WTC11 (cell line): ENCODE measurements around the gene TPGS1. TPM values are rescaled to one million over a fixed set of nuclear protein-coding genes. Genes with fewer than 3 reads are reported as not detected.

Source experiments
- ATAC-seq: fragments of 200-7000 bp; cut with Tn5 transposase; 2 replicates; pipeline ENCODE4 v1.10.0; 2021; ENCODE audit warnings: mild to moderate bottlenecking, moderate library complexity
- CTCF ChIA-PET: fragments of 300-600 bp; sonication (Branson Sonifier 250); formaldehyde crosslinking; loops from one replicate; lab custom pipeline; 2021; ENCODE audit warnings: antibody characterized with exemption; lab: Charles Lee
- POLR2A ChIA-PET: fragments of 350-600 bp; sonication (Branson Sonifier 250); formaldehyde crosslinking; loops from one replicate; lab custom pipeline; 2021; ENCODE audit warnings: antibody characterized with exemption; lab: Charles Lee
- DNase-seq: peaks from one replicate; pipeline ENCODE4 v3.0.0; 2021; ENCODE audit warnings: low spot score
- H3K27ac Mint-ChIP-seq: 2 replicates; pipeline ENCODE4 v1.8.0; 2021; ENCODE audit warnings: mixed read lengths
- H3K27me3 Mint-ChIP-seq: 2 replicates; pipeline ENCODE4 v1.8.0; 2021; ENCODE audit warnings: low read depth, mild to moderate bottlenecking, moderate library complexity, mixed read lengths
- H3K36me3 Mint-ChIP-seq: 2 replicates; pipeline ENCODE4 v1.8.0; 2021; ENCODE audit warnings: mixed read lengths
- H3K4me1 Mint-ChIP-seq: 2 replicates; pipeline ENCODE4 v1.8.0; 2022; ENCODE audit warnings: mixed read lengths
- H3K4me3 Mint-ChIP-seq: 2 replicates; pipeline ENCODE4 v1.8.0; 2021; ENCODE audit warnings: mild to moderate bottlenecking, moderate library complexity, mixed read lengths
- H3K9me3 Mint-ChIP-seq: 2 replicates; pipeline ENCODE4 v1.8.0; 2021; ENCODE audit warnings: mixed read lengths
- ATF2 ChIP-seq: sonication (generic); formaldehyde crosslinking; IDR thresholded peaks from 2 replicates; pipeline ENCODE4 v1.8.1; 2022; ENCODE audit warnings: low read depth, missing genetic modification reagents, borderline replicate concordance
- FOXJ3 ChIP-seq: sonication (generic); formaldehyde crosslinking; IDR thresholded peaks from 2 replicates; pipeline ENCODE4 v1.9.0; 2021; ENCODE audit warnings: missing genetic modification reagents, mild to moderate bottlenecking, borderline replicate concordance
- FOXP1 ChIP-seq: sonication (generic); formaldehyde crosslinking; IDR thresholded peaks from 2 replicates; pipeline ENCODE4 v1.8.0; 2022; ENCODE audit warnings: missing genetic modification reagents, mild to moderate bottlenecking, moderate library complexity, borderline replicate concordance
- GRHL2 ChIP-seq: fragments of 250-450 bp; sonication (Bioruptor Pico); IDR thresholded peaks from 2 replicates; pipeline ENCODE4 v1.8.0; 2022; ENCODE audit warnings: mild to moderate bottlenecking, moderate library complexity; ENCODE audit not compliant: insufficient replicate concordance, severe bottlenecking
- HMGA2 ChIP-seq: fragments of 250-450 bp; sonication (Bioruptor Pico); IDR thresholded peaks from 2 replicates; pipeline ENCODE4 v1.4.0; 2021; ENCODE audit warnings: mild to moderate bottlenecking, moderate library complexity
- HMGXB4 ChIP-seq: sonication (generic); formaldehyde crosslinking; IDR thresholded peaks from 2 replicates; pipeline ENCODE4 v1.8.1; 2023; ENCODE audit warnings: mild to moderate bottlenecking, moderate library complexity, missing genetic modification reagents
- IRF1 ChIP-seq: sonication (generic); formaldehyde crosslinking; IDR thresholded peaks from 2 replicates; pipeline ENCODE4 v1.8.0; 2023; ENCODE audit warnings: missing genetic modification reagents
- MLX ChIP-seq: sonication (generic); formaldehyde crosslinking; IDR thresholded peaks from 2 replicates; pipeline ENCODE4 v1.8.1; 2023; ENCODE audit warnings: mild to moderate bottlenecking, missing genetic modification reagents, moderate library complexity
- NFATC4 ChIP-seq: fragments of 250-450 bp; sonication (Bioruptor Pico); IDR thresholded peaks from 2 replicates; pipeline ENCODE4 v1.9.0; 2021; ENCODE audit warnings: mild to moderate bottlenecking
- NFYB ChIP-seq: sonication (generic); formaldehyde crosslinking; conservative IDR thresholded peaks from 2 replicates; pipeline ENCODE4 v1.8.0; 2022; ENCODE audit warnings: low read depth, missing genetic modification reagents
- NR1H2 ChIP-seq: sonication (generic); formaldehyde crosslinking; IDR thresholded peaks from 2 replicates; pipeline ENCODE4 v1.9.0; 2021; ENCODE audit warnings: mild to moderate bottlenecking, moderate library complexity, missing genetic modification reagents
- PRDM15 ChIP-seq: sonication (generic); formaldehyde crosslinking; IDR thresholded peaks from 2 replicates; pipeline ENCODE4 v1.8.0; 2022; ENCODE audit warnings: missing genetic modification reagents
- PRRX2 ChIP-seq: fragments of 250-450 bp; sonication (Bioruptor Pico); IDR thresholded peaks from 2 replicates; pipeline ENCODE4 v1.8.0; 2021; ENCODE audit warnings: mild to moderate bottlenecking
- STAT6 ChIP-seq: sonication (generic); formaldehyde crosslinking; conservative IDR thresholded peaks from 2 replicates; pipeline ENCODE4 v1.8.1; 2023; ENCODE audit warnings: mild to moderate bottlenecking, low read depth, missing genetic modification reagents, moderate library complexity
- TCF7 ChIP-seq: sonication (generic); formaldehyde crosslinking; IDR thresholded peaks from 2 replicates; pipeline ENCODE4 v1.8.0; 2022; ENCODE audit warnings: mild to moderate bottlenecking, low read depth, missing genetic modification reagents, moderate library complexity
- ZNF121 ChIP-seq: sonication (generic); formaldehyde crosslinking; IDR thresholded peaks from 2 replicates; pipeline ENCODE4 v1.8.0; 2023; ENCODE audit warnings: missing genetic modification reagents
- ZNF219 ChIP-seq: sonication (generic); formaldehyde crosslinking; IDR thresholded peaks from 2 replicates; pipeline ENCODE4 v1.8.0; 2023; ENCODE audit warnings: missing genetic modification reagents, mild to moderate bottlenecking, borderline replicate concordance
- total RNA-seq: library from RNA; stranded (reverse); gene quantifications from 3 replicates; pipeline ENCODE4 v1.2.3, GENCODE V29; 2021

TPGS1 gene
- total RNA-seq, 1 experiment from 2014 or later: 18.8 TPM

GRCh38 chr19:532561-533363 is 25.5 kb downstream of the TPGS1 start:
- Mint-ChIP-seq H3K4me3 (peak overlapping the region; percentile 79), H3K27me3 (peaks cover 8% of the 10 kb centered on the region), H3K27ac (peak overlapping the region; percentile 92), H3K36me3 (no peaks in the 10 kb centered on the region; the same call in 1 of the 2 replicates), H3K4me1 (peaks cover 8% of the 10 kb centered on the region), H3K9me3 (no peaks in the 10 kb centered on the region)
- ATAC-seq: peak; percentile 11
- CTCF ChIA-PET: interaction anchor here (0.7 to 6.5 kb wide), 13 partner anchors 10 to 185 kb away, joined by 3 to 82 read pairs (median 5); partner anchors contain the start of genes MADCAM1 and TPGS1
- TF ChIP-seq NR1H2 (CRISPR knock-in tag) (no peak), MLX (CRISPR knock-in tag) (no peak), ZNF219 (CRISPR knock-in tag) (no peak), HMGXB4 (CRISPR knock-in tag) (peak; percentile 68; the same call in 1 of the 2 replicates), GRHL2 (CRISPR knock-in tag) (no peak), IRF1 (CRISPR knock-in tag) (no peak), NFATC4 (CRISPR knock-in tag) (no peak), ZNF121 (peak; percentile 37; the same call in 1 of the 2 replicates)
- POLR2A ChIA-PET: interaction anchor here (1.3 to 2.3 kb wide), 3 partner anchors 9 to 26 kb away, joined by 4 to 8 read pairs (median 5); no protein-coding TSS in a partner anchor
- DNase-seq: peak; percentile 63

GRCh38 chr19:533364-534058 is 26.2 kb downstream of the TPGS1 start:
- ATAC-seq (no peak), DNase-seq (no peak)
- Mint-ChIP-seq H3K4me3 (peak overlapping the region; percentile 79), H3K36me3 (peaks cover 7% of the 10 kb centered on the region), H3K4me1 (peaks cover 8% of the 10 kb centered on the region), H3K27ac (no peak overlapping the region), H3K9me3 (no peaks in the 10 kb centered on the region), H3K27me3 (peaks cover 1% of the 10 kb centered on the region; the same call in 1 of the 2 replicates)
- POLR2A ChIA-PET: interaction anchor here (1.3 kb wide), 1 partner anchor 23 kb away, joined by 4 read pairs; no protein-coding TSS in a partner anchor
- CTCF ChIA-PET: interaction anchor here (0.8 to 6.5 kb wide), 8 partner anchors 9 to 185 kb away, joined by 3 to 82 read pairs (median 8); partner anchors contain the start of gene TPGS1
- TF ChIP-seq FOXP1 (CRISPR knock-in tag): no peak
- TF ChIP-seq PRDM15: no peak
- TF ChIP-seq FOXJ3 (CRISPR knock-in tag): no peak
- no peak for TF ChIP-seq HMGXB4 (CRISPR knock-in tag)
- no peak for TF ChIP-seq STAT6 (CRISPR knock-in tag)
- no peak for TF ChIP-seq TCF7 (CRISPR knock-in tag)
- no peak for TF ChIP-seq GRHL2 (CRISPR knock-in tag)
- no peak for TF ChIP-seq HMGA2 (CRISPR knock-in tag)
- TF ChIP-seq PRRX2 (CRISPR knock-in tag): no peak
- TF ChIP-seq ATF2 (CRISPR knock-in tag): no peak
- TF ChIP-seq NFYB (CRISPR knock-in tag): no peak
- no peak for TF ChIP-seq ZNF121
